Parathyroid adenoma (tissue), 2 donors: ENCODE data around the gene NAV1.
"Not testable (repeated sequence)": the region's sequence is repeated elsewhere in the genome, so short reads cannot be mapped to it uniquely, and the experiment has no call there.

ENCODE experiments used
- H2AFZ ChIP-seq: fragments of 300-600 bp; sonication (generic); one replicate; pipeline ENCODE4 v1.7.0; 2017; ENCODE audit warnings: antibody characterized with exemption, mild to moderate bottlenecking
- H3K27ac ChIP-seq: fragments of 300-600 bp; sonication (generic); one replicate; pipeline ENCODE4 v1.7.0; 2017
- H3K27me3 ChIP-seq: fragments of 300-600 bp; sonication (generic); one replicate; pipeline ENCODE4 v1.7.0; 2017; ENCODE audit warnings: low read length; ENCODE audit not compliant: control insufficient read depth, insufficient read depth
- H3K36me3 ChIP-seq: fragments of 300-600 bp; sonication (generic); one replicate; pipeline ENCODE4 v1.7.0; 2017; ENCODE audit warnings: low read length; ENCODE audit not compliant: control insufficient read depth, insufficient read depth
- H3K4me1 ChIP-seq: fragments of 300-600 bp; sonication (generic); one replicate; pipeline ENCODE4 v1.7.0; 2017; ENCODE audit warnings: control low read depth
- H3K4me2 ChIP-seq: fragments of 300-600 bp; sonication (generic); one replicate; pipeline ENCODE4 v1.7.0; 2017; ENCODE audit warnings: low read length
- H3K4me3 ChIP-seq: fragments of 300-600 bp; sonication (generic); one replicate; pipeline ENCODE4 v1.7.0; 2017; ENCODE audit warnings: low read depth, low read length
- H3K79me2 ChIP-seq: fragments of 300-600 bp; sonication (generic); one replicate; pipeline ENCODE4 v1.7.0; 2017; ENCODE audit warnings: control low read depth
- H3K9ac ChIP-seq: fragments of 300-600 bp; sonication (generic); one replicate; pipeline ENCODE4 v1.7.0; 2017; ENCODE audit warnings: mild to moderate bottlenecking
- H3K9me3 ChIP-seq: fragments of 300-600 bp; sonication (generic); one replicate; pipeline ENCODE4 v1.7.0; 2017; ENCODE audit warnings: low read length; ENCODE audit not compliant: control insufficient read depth
- CTCF ChIP-seq: fragments of 300-600 bp; sonication (generic); IDR thresholded peaks from one replicate; pipeline ENCODE4 v1.7.0; 2017; ENCODE audit warnings: antibody characterized with exemption, mild to moderate bottlenecking
- donor health status: primary hyperparathyroidism.

The NAV1 gene

GRCh38 chr1:201515895-201516294 lies 23.0 kb upstream of the NAV1 start:
- Histone ChIP-seq H3K9ac (no peak overlapping the region), H3K4me2 (no peak overlapping the region), H3K36me3 (no peaks in the 10 kb centered on the region), H3K79me2 (no peaks in the 10 kb centered on the region), H3K27me3 (no peaks in the 10 kb centered on the region), H3K9me3 (no peaks in the 10 kb centered on the region), H2AFZ (no peak overlapping the region), H3K4me1 (peaks cover 17% of the 10 kb centered on the region), H3K27ac (no peak overlapping the region), H3K4me3 (no peak overlapping the region)
- no peak for TF ChIP-seq CTCF

GRCh38 chr1:201516511-201517127 lies 22.3 kb upstream of the NAV1 start:
- Histone ChIP-seq H3K27me3 (no peaks in the 10 kb centered on the region), H2AFZ (no peak overlapping the region), H3K9ac (no peak overlapping the region), H3K4me2 (no peak overlapping the region), H3K4me1 (peaks cover 15% of the 10 kb centered on the region), H3K36me3 (no peaks in the 10 kb centered on the region), H3K9me3 (no peaks in the 10 kb centered on the region), H3K79me2 (no peaks in the 10 kb centered on the region), H3K27ac (no peak overlapping the region), H3K4me3 (no peak overlapping the region)
- no peak for TF ChIP-seq CTCF

- Histone ChIP-seq H2AFZ (no peak overlapping the region), H3K4me2 (no peak overlapping the region), H3K9me3 (no peaks in the 10 kb centered on the region), H3K36me3 (no peaks in the 10 kb centered on the region), H3K27ac (peak overlapping the region; percentile 36), H3K27me3 (no peaks in the 10 kb centered on the region), H3K9ac (no peak overlapping the region), H3K4me3 (no peak overlapping the region), H3K4me1 (peaks cover 6% of the 10 kb centered on the region), H3K79me2 (peaks cover 4% of the 10 kb centered on the region)
- no peak for TF ChIP-seq CTCF
These were observed 21.3 kb upstream of the NAV1 start for GRCh38 chr1:201517631-201518030.

GRCh38 chr1:201518071-201518470 lies 20.9 kb upstream of the NAV1 start:
- Histone ChIP-seq H3K9me3 (no peaks in the 10 kb centered on the region), H3K9ac (no peak overlapping the region), H3K27ac (peak overlapping the region; percentile 36), H3K4me2 (no peak overlapping the region), H3K36me3 (no peaks in the 10 kb centered on the region), H3K4me1 (peaks cover 4% of the 10 kb centered on the region), H2AFZ (no peak overlapping the region), H3K79me2 (peaks cover 4% of the 10 kb centered on the region), H3K4me3 (no peak overlapping the region), H3K27me3 (no peaks in the 10 kb centered on the region)
- no peak for TF ChIP-seq CTCF

GRCh38 chr1:201520046-201520575 lies 18.8 kb upstream of the NAV1 start:
- not testable (repeated sequence) for H3K27ac ChIP-seq, H3K4me3 ChIP-seq, H3K9ac ChIP-seq, H3K4me2 ChIP-seq, H3K9me3 ChIP-seq, H2AFZ ChIP-seq, H3K79me2 ChIP-seq, H3K27me3 ChIP-seq, H3K4me1 ChIP-seq, H3K36me3 ChIP-seq
